GM12892 (cell line): ENCODE measurements around the gene DHRS7C.
"Not testable (repeated sequence)": the region's sequence is repeated elsewhere in the genome, so short reads cannot be mapped to it uniquely, and the experiment has no call there.

ENCODE experiments used
- DNase-seq: peaks from one replicate; pipeline ENCODE4 v3.0.0; 2011; ENCODE audit not compliant: insufficient read length
- FAIRE-seq: peaks from 2 replicates; lab custom pipeline; 2011; peaks lifted over from hg19 to GRCh38; lab: Jason Lieb, UNC
- POLR2A ChIP-seq: IDR thresholded peaks from 2 replicates; pipeline ENCODE4 v1.6.1; 2011; ENCODE audit warnings: low read depth, low read length, control low read depth
- POLR2AphosphoS5 ChIP-seq: IDR thresholded peaks from 2 replicates; pipeline ENCODE4 v1.6.1; 2011; ENCODE audit warnings: low read depth, low read length, control low read depth
- TAF1 ChIP-seq: IDR thresholded peaks from 2 replicates; pipeline ENCODE4 v1.6.1; 2011; ENCODE audit warnings: low read depth, mild to moderate bottlenecking, control low read depth, low read length, borderline replicate concordance

DHRS7C gene

GRCh38 chr17:9802697-9803096, 11.3 kb upstream of the DHRS7C start:
- FAIRE-seq (no peak), DNase-seq (no peak)
- no peak for TF ChIP-seq TAF1
- no peak for TF ChIP-seq POLR2AphosphoS5
- TF ChIP-seq POLR2A: no peak

GRCh38 chr17:9802294-9802693, 10.9 kb upstream of the DHRS7C start:
- TF ChIP-seq POLR2A: no peak
- FAIRE-seq (no peak), DNase-seq (no peak)

DNA sequence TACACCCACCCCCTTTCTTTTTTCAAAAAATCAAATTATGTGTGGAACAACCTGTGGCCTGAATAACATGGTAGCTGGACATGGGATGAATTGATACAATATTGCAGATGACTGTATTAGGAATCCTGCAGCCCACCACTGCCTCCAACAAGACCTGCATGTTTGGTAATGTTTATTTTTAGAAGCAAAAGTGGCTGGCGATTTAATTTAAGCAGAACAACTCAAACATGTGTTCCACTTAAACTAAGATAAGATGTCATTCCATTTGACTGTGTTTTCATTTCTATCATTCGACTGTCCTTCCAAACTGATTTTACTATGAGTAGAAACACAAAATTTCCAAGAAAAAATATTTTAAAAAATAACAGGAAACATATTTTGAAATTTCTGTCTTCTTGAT, 10.1 kb upstream of the DHRS7C start:
- DNase-seq: no peak
- FAIRE-seq: no peak
- no peak for TF ChIP-seq POLR2AphosphoS5

DNA sequence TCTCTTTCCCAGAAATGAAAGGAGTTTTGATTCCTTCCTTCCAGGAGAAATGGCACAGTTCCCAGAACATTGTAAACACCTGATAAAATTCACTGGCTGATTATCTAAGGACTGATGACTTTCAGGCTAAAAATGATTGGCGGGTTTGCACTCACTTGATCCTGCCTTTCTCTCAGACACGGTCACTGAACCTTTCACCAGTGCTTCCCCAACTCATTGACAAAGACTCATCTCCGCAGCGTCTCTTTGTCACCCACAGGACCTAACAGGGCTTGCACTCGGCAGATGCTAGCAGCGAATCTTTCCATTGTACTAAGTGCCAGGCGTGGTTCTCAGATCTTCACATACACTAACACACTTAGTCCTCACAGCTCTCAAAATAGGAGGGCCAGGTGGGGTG, 7.3 kb upstream of the DHRS7C start:
- TF ChIP-seq TAF1 (no peak), POLR2AphosphoS5 (no peak), POLR2A (no peak)
- DNase-seq: no peak
- FAIRE-seq: no peak

GRCh38 chr17:9798008-9798407, 6.6 kb upstream of the DHRS7C start:
- FAIRE-seq (no peak), DNase-seq (no peak)

GRCh38 chr17:9792181-9792840, 919 bp upstream of the DHRS7C start:
- TF ChIP-seq TAF1 (no peak), POLR2AphosphoS5 (no peak), POLR2A (no peak)
- DNase-seq (no peak), FAIRE-seq (no peak)

More at GRCh38 chr17:9798008-9798407, 6.6 kb upstream of the DHRS7C start:
- TF ChIP-seq POLR2A: no peak
- no peak for TF ChIP-seq POLR2AphosphoS5
- no peak for TF ChIP-seq TAF1

DNA sequence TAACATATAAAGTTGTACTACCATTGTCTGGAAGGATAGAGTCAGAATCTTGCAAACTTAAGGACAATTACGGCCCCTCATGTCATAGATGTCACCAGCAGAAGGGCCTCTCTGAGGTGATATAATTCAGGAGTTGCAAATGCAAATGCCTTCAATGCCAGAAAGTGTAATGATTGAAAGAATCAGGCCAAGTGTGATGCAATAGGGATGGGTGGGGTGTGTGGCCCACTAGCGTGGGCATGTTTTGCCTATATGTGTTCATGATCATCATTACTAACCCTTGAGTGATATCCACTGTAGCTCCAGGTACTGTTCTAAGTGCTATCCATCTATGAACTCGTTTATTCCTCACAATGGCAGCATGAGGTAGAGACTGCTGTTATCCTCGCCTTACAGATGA, 1.1 kb downstream of the DHRS7C start:
- FAIRE-seq (no peak), DNase-seq (no peak)
- no peak for TF ChIP-seq TAF1
- no peak for TF ChIP-seq POLR2AphosphoS5
- no peak for TF ChIP-seq POLR2A

- FAIRE-seq (no peak), DNase-seq (no peak)
- TF ChIP-seq POLR2AphosphoS5: no peak
- TF ChIP-seq TAF1: no peak
- TF ChIP-seq POLR2A: no peak
Measured at GRCh38 chr17:9788601-9789000, 2.8 kb downstream of the DHRS7C start.

DNA sequence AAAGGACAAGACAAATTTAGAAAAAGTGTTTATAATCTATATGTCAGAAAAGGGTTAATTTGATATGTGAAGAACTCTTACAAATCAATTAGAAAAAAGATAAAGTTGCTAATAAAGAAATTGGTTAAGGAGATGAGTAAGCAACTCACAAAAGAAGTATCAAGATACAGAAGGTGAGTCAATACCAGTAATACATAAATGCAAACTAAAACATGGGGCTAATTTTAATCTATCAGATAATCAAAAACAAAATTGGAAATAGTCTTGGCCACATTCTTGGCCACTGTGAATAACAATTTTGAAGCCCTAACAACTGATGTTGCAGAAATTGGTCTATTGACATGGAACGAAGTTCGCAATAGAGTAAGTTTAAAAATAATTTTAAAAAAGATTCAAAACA, 6.8 kb downstream of the DHRS7C start:
- TF ChIP-seq TAF1: no peak
- TF ChIP-seq POLR2AphosphoS5: no peak
- no peak for TF ChIP-seq POLR2A
- FAIRE-seq (no peak), DNase-seq (no peak)

DNA sequence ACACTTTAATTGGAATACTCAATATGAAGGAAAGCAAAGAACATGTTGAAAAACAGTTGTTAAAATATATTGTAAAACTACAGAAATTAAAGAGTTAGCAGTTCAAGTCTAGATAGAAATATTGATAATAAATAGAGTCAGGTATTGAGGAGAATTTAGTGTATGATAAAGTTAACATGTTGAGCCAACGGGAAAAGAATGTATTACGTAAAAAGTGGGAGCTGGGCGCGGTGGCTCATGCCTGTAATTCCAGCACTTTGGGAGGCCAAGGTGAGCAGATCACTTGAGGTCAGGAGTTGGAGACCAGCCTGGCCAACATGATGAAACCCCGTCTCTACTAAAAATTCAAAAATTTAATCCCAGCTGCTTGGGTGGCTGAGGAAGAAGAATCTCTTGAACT, 7.9 kb downstream of the DHRS7C start:
- DNase-seq, FAIRE-seq: not testable (repeated sequence)

DNA sequence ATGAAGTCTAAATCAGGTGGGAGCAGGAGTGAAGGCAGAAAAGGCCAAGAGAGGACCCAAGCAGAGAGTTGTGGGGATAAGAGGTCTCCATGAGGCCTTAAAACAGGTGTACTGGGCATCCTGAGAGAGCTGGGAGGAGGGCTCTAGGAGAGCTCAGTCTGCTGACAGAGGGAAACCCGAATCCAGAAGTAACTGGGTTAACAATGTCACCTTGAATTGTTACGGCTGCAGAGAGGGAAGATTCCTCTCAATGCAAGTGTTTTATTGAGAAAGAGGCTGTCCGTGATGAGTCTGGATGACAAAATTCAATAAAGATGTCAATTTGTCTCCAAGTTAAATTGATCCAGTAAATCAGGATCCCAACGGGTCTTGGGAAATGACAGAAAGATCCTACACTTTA, 8.3 kb downstream of the DHRS7C start:
- TF ChIP-seq POLR2A (no peak), POLR2AphosphoS5 (no peak), TAF1 (no peak)

DNA sequence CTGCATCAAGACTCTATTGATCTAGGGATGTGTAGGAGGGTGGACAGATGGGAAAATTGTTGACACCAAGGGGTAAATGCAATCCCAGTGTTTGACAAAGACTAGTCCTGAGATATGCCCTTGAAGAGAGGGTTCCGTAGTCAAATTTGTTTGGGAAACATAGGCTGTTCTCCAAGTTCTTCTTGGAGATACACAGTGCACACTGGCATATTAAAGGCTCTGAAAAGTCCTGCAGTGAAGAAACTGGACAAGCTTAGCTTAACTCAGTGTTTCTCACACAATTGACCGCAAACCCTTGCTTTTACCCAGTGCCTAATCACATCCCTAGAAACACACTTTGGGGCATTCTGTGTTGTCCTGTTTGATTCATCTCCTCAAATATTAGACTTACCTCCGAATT, 10.8 kb downstream of the DHRS7C start:
- no peak for TF ChIP-seq POLR2A
- FAIRE-seq (no peak), DNase-seq (no peak)

More for the DNA sequence above, 8.3 kb downstream of the DHRS7C start:
- FAIRE-seq (no peak), DNase-seq (no peak)

DNA sequence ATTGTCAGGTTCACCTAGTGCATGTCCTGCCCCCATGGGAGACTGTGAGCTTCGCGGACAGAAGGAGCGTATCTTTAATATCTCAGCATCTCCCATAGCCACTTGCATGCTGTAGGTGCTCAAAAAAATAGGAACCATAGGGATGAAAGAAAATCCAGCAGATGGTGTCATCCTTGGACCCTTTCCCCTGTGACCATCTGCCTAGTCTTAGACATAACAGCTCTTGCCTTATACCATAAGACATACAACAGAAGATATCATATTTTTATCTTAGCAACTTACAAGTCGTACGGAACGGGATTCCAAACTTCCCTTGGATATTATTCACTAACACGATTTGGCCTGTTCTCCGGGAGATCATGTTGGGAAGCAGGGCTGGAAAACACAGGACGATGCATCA, 14.5 kb downstream of the DHRS7C start:
- TF ChIP-seq TAF1 (no peak), POLR2AphosphoS5 (no peak), POLR2A (no peak)
- FAIRE-seq (no peak), DNase-seq (no peak)

GRCh38 chr17:9772658-9773057, 18.7 kb downstream of the DHRS7C start:
- DNase-seq: no peak
- no peak for TF ChIP-seq TAF1
- no peak for TF ChIP-seq POLR2A
- no peak for TF ChIP-seq POLR2AphosphoS5
- no peak for FAIRE-seq
